MM.1S (cell line): ENCODE data around the gene CHCHD4.

Source experiments
- DNase-seq: peaks from one replicate; pipeline ENCODE4 v3.0.0-alpha.2; 2015
- H2AFZ ChIP-seq: fragments of 300-600 bp; sonication (generic); 2 replicates; pipeline ENCODE4 v1.6.0; 2016; ENCODE audit warnings: antibody characterized with exemption, low read length
- H3F3A ChIP-seq: fragments of 300-600 bp; sonication (generic); 2 replicates; pipeline ENCODE4 v1.6.1; 2016; ENCODE audit warnings: mild to moderate bottlenecking, antibody characterized with exemption, low read length, moderate library complexity, mixed read lengths; ENCODE audit not compliant: insufficient read depth
- H3K27ac ChIP-seq: fragments of 300-600 bp; sonication (generic); 2 replicates; pipeline ENCODE4 v1.5.1; 2016; ENCODE audit warnings: mild to moderate bottlenecking, low read length
- H3K27me3 ChIP-seq: fragments of 300-600 bp; sonication (generic); replicated peaks from 2 replicates; pipeline ENCODE4 v1.6.0; 2016; ENCODE audit warnings: low read length; ENCODE audit not compliant: insufficient read depth
- H3K36me3 ChIP-seq: fragments of 300-600 bp; sonication (generic); replicated peaks from 2 replicates; pipeline ENCODE4 v1.6.1; 2016; ENCODE audit warnings: mild to moderate bottlenecking, low read length, mixed read lengths; ENCODE audit not compliant: insufficient read depth
- H3K4me1 ChIP-seq: fragments of 300-600 bp; sonication (generic); 2 replicates; pipeline ENCODE4 v1.6.1; 2016; ENCODE audit warnings: low read length, mixed read lengths
- H3K4me2 ChIP-seq: fragments of 300-600 bp; sonication (generic); 2 replicates; pipeline ENCODE4 v1.6.0; 2016; ENCODE audit warnings: low read depth, low read length
- H3K4me3 ChIP-seq: fragments of 300-600 bp; sonication (generic); 2 replicates; pipeline ENCODE4 v1.5.1; 2016; ENCODE audit warnings: low read length, mixed read lengths
- H3K79me2 ChIP-seq: fragments of 300-600 bp; sonication (generic); 2 replicates; pipeline ENCODE4 v1.6.1; 2016; ENCODE audit warnings: mixed run types, low read length, mixed read lengths
- H3K9ac ChIP-seq: fragments of 300-600 bp; sonication (generic); 2 replicates; pipeline ENCODE4 v1.6.1; 2016; ENCODE audit warnings: low read length, mixed read lengths
- H3K9me2 ChIP-seq: fragments of 300-600 bp; sonication (generic); replicated peaks from 2 replicates; pipeline ENCODE4 v1.6.1; 2016; ENCODE audit warnings: mild to moderate bottlenecking, low read length, mixed read lengths; ENCODE audit not compliant: insufficient read depth
- H3K9me3 ChIP-seq: fragments of 300-600 bp; sonication (generic); replicated peaks from 2 replicates; pipeline ENCODE4 v1.6.1; 2016; ENCODE audit warnings: mild to moderate bottlenecking, low read length, mixed read lengths; ENCODE audit not compliant: insufficient read depth
- H4K20me1 ChIP-seq: fragments of 300-600 bp; sonication (generic); 2 replicates; pipeline ENCODE4 v1.6.1; 2016; ENCODE audit warnings: mild to moderate bottlenecking, low read length, moderate library complexity, mixed read lengths; ENCODE audit not compliant: insufficient read depth
- EZH2 ChIP-seq: fragments of 300-600 bp; sonication (generic); optimal IDR thresholded peaks from 2 replicates; pipeline ENCODE3; 2017; ENCODE audit warnings: low read depth, mild to moderate bottlenecking, antibody characterized with exemption, low read length, mixed read lengths
- EZH2phosphoT487 ChIP-seq: fragments of 300-600 bp; sonication (generic); IDR thresholded peaks from 2 replicates; pipeline ENCODE4 v1.6.1; 2018; ENCODE audit warnings: antibody characterized with exemption, low read length
- TF ChIP-seq, protein P1 (sequence below): fragments of 300-600 bp; sonication (generic); IDR thresholded peaks from 2 replicates; pipeline ENCODE4 v1.5.1; 2016; ENCODE audit warnings: antibody characterized with exemption, low read length, mixed read lengths

Gene CHCHD4

DNA sequence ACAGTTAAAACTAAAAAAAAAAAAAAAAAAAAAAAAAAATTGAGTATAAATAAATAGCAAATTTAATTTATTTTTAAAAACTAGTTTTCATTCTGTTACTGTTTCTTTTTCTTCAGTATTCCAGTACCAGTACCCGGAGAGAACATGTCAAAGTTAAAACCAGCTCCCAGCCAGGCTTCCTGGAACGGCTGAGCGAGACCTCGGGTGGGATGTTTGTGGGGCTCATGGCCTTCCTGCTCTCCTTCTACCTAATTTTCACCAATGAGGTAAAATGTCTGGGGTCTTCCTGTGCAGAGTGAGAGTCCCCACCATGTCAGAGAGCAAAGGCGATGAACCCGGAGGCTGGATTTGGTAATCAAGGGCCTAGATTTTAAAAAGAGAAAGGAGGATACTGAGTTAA lies 4.6 kb upstream of the CHCHD4 start:
- no peak for DNase-seq
- Histone ChIP-seq H3K27ac (no peak overlapping the region), H3K9ac (no peak overlapping the region), H3K4me3 (no peak overlapping the region), H3K9me2 (no peaks in the 10 kb centered on the region), H3K4me2 (no peak overlapping the region), H3K9me3 (no peaks in the 10 kb centered on the region), H3K27me3 (no peaks in the 10 kb centered on the region), H2AFZ (no peak overlapping the region), H4K20me1 (no peaks in the 10 kb centered on the region), H3K79me2 (peaks cover 50% of the 10 kb centered on the region), H3K4me1 (peaks cover 9% of the 10 kb centered on the region), H3K36me3 (peaks cover 33% of the 10 kb centered on the region), H3F3A (peaks cover 11% of the 10 kb centered on the region)
- TF ChIP-seq, protein P1, sequence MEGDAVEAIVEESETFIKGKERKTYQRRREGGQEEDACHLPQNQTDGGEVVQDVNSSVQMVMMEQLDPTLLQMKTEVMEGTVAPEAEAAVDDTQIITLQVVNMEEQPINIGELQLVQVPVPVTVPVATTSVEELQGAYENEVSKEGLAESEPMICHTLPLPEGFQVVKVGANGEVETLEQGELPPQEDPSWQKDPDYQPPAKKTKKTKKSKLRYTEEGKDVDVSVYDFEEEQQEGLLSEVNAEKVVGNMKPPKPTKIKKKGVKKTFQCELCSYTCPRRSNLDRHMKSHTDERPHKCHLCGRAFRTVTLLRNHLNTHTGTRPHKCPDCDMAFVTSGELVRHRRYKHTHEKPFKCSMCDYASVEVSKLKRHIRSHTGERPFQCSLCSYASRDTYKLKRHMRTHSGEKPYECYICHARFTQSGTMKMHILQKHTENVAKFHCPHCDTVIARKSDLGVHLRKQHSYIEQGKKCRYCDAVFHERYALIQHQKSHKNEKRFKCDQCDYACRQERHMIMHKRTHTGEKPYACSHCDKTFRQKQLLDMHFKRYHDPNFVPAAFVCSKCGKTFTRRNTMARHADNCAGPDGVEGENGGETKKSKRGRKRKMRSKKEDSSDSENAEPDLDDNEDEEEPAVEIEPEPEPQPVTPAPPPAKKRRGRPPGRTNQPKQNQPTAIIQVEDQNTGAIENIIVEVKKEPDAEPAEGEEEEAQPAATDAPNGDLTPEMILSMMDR = no peak
- TF ChIP-seq EZH2 (no peak), EZH2phosphoT487 (no peak)

DNA sequence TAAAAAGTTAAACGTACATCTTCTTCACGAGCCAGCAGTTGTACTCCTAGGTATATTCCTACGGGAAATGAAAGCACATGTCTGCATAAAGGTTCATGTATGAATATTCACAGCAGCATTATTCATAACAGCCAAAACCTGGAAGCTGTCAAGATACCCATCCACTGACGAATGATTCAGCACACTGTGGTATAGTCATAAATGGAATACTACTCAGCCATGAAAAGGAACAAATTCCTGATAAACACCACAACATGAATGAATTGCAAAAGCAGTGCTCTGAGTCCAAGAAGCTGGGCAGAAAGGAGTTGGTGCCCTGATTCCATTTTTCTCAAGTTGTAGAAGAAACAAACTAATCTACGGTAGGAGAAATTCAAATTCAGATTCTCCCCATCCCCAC lies 4.1 kb upstream of the CHCHD4 start:
- Histone ChIP-seq H3K9ac (no peak overlapping the region), H3K79me2 (peaks cover 56% of the 10 kb centered on the region), H3K27ac (no peak overlapping the region), H4K20me1 (no peaks in the 10 kb centered on the region), H3F3A (peaks cover 17% of the 10 kb centered on the region), H3K9me2 (no peaks in the 10 kb centered on the region), H3K4me1 (peaks cover 11% of the 10 kb centered on the region), H3K4me3 (no peak overlapping the region), H3K9me3 (no peaks in the 10 kb centered on the region), H3K27me3 (no peaks in the 10 kb centered on the region), H2AFZ (no peak overlapping the region), H3K36me3 (peaks cover 33% of the 10 kb centered on the region), H3K4me2 (no peak overlapping the region)
- DNase-seq = no peak
- TF ChIP-seq EZH2 (no peak), EZH2phosphoT487 (no peak)
- TF ChIP-seq, protein P1 = no peak

DNA sequence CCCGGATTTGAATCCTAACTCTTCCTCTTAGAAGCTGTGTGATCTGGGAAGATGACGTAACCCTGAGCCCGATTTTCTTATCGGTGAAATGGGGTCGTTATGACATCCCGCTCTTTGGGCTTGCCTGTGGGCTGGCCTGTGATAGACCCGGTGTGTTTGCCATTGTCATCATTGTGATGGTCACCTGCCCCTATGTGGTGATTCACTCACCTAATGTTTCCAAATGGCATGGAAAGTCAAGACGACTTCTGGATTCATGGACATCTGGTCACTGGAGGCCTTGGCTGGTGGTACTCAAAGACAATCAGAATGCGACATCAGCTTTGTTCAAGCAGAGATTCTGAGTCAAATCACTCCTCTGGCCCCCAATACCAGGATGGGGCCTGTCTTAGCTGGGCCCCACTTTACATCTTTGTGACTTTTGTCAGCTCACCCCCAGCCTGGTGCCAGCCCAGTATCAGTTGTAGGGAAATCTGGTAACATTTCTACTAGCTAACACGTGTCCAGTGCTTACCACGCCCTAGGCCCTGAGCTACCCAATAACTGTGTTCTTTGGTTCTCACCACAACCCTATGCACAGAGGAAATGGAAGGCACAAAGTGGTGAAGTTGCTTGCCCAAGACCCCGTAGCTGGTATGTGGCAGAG lies 3.0 kb upstream of the CHCHD4 start:
- DNase-seq = no peak
- Histone ChIP-seq H3K27ac (no peak overlapping the region), H3F3A (peaks cover 28% of the 10 kb centered on the region), H3K4me3 (no peak overlapping the region), H3K9me3 (no peaks in the 10 kb centered on the region), H3K36me3 (peaks cover 26% of the 10 kb centered on the region), H4K20me1 (no peaks in the 10 kb centered on the region), H3K27me3 (no peaks in the 10 kb centered on the region), H3K79me2 (peaks cover 63% of the 10 kb centered on the region), H2AFZ (no peak overlapping the region), H3K9me2 (no peaks in the 10 kb centered on the region), H3K4me2 (no peak overlapping the region), H3K9ac (no peak overlapping the region), H3K4me1 (peaks cover 22% of the 10 kb centered on the region)
- no peak for TF ChIP-seq EZH2phosphoT487
- TF ChIP-seq EZH2 = no peak
- TF ChIP-seq, protein P1 = no peak
